SK-N-SH treated with all-trans-retinoic acid at 6 μM for 48 hours (cell line): ENCODE measurements around the gene SPAG4.

Experiments
- ATAC-seq: fragments of 200-7000 bp; cut with Tn5 transposase; 3 replicates; pipeline ENCODE4 v1.9.1; 2020; ENCODE audit warnings: mild to moderate bottlenecking, moderate library complexity
- ARNTL ChIP-seq: fragments of 450-650 bp; formaldehyde crosslinking; IDR thresholded peaks from 2 replicates; pipeline ENCODE4 v1.5.0; 2020; ENCODE audit warnings: low read depth, mild to moderate bottlenecking, moderate library complexity, borderline replicate concordance
- CSDC2 ChIP-seq: fragments of 250-450 bp; sonication (Bioruptor Pico); IDR thresholded peaks from 2 replicates; pipeline ENCODE4 v1.5.0; 2020; ENCODE audit warnings: mild to moderate bottlenecking, moderate library complexity
- ESRRG ChIP-seq: fragments of 250-450 bp; sonication (Bioruptor Pico); IDR thresholded peaks from 2 replicates; pipeline ENCODE4 v1.6.1; 2021; ENCODE audit warnings: mild to moderate bottlenecking
- GLIS3 ChIP-seq: fragments of 250-450 bp; sonication (Bioruptor Pico); IDR thresholded peaks from 2 replicates; pipeline ENCODE4 v1.5.0; 2020; ENCODE audit warnings: mild to moderate bottlenecking, moderate library complexity
- ISL1 ChIP-seq: fragments of 250-450 bp; sonication (Bioruptor Pico); IDR thresholded peaks from 2 replicates; pipeline ENCODE4 v2.1.2; 2022; ENCODE audit warnings: mild to moderate bottlenecking, moderate library complexity
- OSR1 ChIP-seq: fragments of 250-450 bp; sonication (Bioruptor Pico); IDR thresholded peaks from 2 replicates; pipeline ENCODE4 v1.8.0; 2022; ENCODE audit warnings: moderate library complexity, mild to moderate bottlenecking, inconsistent platforms
- POU6F1 ChIP-seq: fragments of 250-450 bp; sonication (Bioruptor Pico); IDR thresholded peaks from 2 replicates; pipeline ENCODE4 v1.8.0; 2021; ENCODE audit warnings: low read depth, mild to moderate bottlenecking, moderate library complexity, borderline replicate concordance
- PPARA ChIP-seq: fragments of 250-450 bp; sonication (Bioruptor Pico); IDR thresholded peaks from 2 replicates; pipeline ENCODE4 v1.5.0; 2020; ENCODE audit warnings: mild to moderate bottlenecking, borderline replicate concordance
- RARB ChIP-seq: fragments of 250-450 bp; sonication (Bioruptor Pico); IDR thresholded peaks from 2 replicates; pipeline ENCODE4 v1.8.0; 2021; ENCODE audit warnings: mild to moderate bottlenecking, moderate library complexity
- SNAI2 ChIP-seq: fragments of 250-450 bp; sonication (Bioruptor Pico); IDR thresholded peaks from 2 replicates; pipeline ENCODE4 v1.5.0; 2020; ENCODE audit warnings: mild to moderate bottlenecking, moderate library complexity
- TCF4 ChIP-seq: fragments of 250-450 bp; sonication (Bioruptor Pico); IDR thresholded peaks from 2 replicates; pipeline ENCODE4 v1.8.0; 2021; ENCODE audit warnings: mild to moderate bottlenecking, moderate library complexity, borderline replicate concordance
- TOX ChIP-seq: fragments of 250-450 bp; sonication (Bioruptor Pico); IDR thresholded peaks from 2 replicates; pipeline ENCODE4 v1.8.0; 2021; ENCODE audit warnings: mild to moderate bottlenecking, moderate library complexity, borderline replicate concordance
- ZC3H10 ChIP-seq: fragments of 250-450 bp; sonication (Bioruptor Pico); IDR thresholded peaks from 2 replicates; pipeline ENCODE4 v1.5.1; 2021; ENCODE audit warnings: mild to moderate bottlenecking, moderate library complexity
- ZFP3 ChIP-seq: fragments of 250-450 bp; sonication (Bioruptor Pico); IDR thresholded peaks from 2 replicates; pipeline ENCODE4 v1.5.0; 2020; ENCODE audit warnings: mild to moderate bottlenecking, moderate library complexity
- ZFP30 ChIP-seq: fragments of 450-650 bp; formaldehyde crosslinking; IDR thresholded peaks from 2 replicates; pipeline ENCODE4 v1.5.0; 2022; ENCODE audit warnings: mild to moderate bottlenecking, moderate library complexity
- ZNF565 ChIP-seq: fragments of 450-650 bp; formaldehyde crosslinking; conservative IDR thresholded peaks from 2 replicates; pipeline ENCODE4 v1.5.0; 2020; ENCODE audit warnings: low read depth, mild to moderate bottlenecking, moderate library complexity
- ZNF70 ChIP-seq: fragments of 450-650 bp; formaldehyde crosslinking; IDR thresholded peaks from 2 replicates; pipeline ENCODE4 v1.5.0; 2020; ENCODE audit warnings: mild to moderate bottlenecking, moderate library complexity
- ZNF8 ChIP-seq: fragments of 450-650 bp; formaldehyde crosslinking; IDR thresholded peaks from 2 replicates; pipeline ENCODE4 v1.5.0; 2020; ENCODE audit warnings: mild to moderate bottlenecking, moderate library complexity
- TF ChIP-seq, protein P1 (sequence below): fragments of 250-450 bp; sonication (Bioruptor Pico); IDR thresholded peaks from 2 replicates; pipeline ENCODE4 v1.8.0; 2020; ENCODE audit warnings: mild to moderate bottlenecking, moderate library complexity, borderline replicate concordance
- TF ChIP-seq, protein P2 (sequence below): fragments of 250-450 bp; sonication (Bioruptor Pico); IDR thresholded peaks from 2 replicates; pipeline ENCODE4 v1.5.1; 2020; ENCODE audit warnings: low read depth, mild to moderate bottlenecking, moderate library complexity
- TF ChIP-seq, protein P3 (sequence below): fragments of 250-450 bp; sonication (Bioruptor Pico); IDR thresholded peaks from 2 replicates; pipeline ENCODE4 v1.5.1; 2021; ENCODE audit warnings: mild to moderate bottlenecking, moderate library complexity

SPAG4 gene

DNA sequence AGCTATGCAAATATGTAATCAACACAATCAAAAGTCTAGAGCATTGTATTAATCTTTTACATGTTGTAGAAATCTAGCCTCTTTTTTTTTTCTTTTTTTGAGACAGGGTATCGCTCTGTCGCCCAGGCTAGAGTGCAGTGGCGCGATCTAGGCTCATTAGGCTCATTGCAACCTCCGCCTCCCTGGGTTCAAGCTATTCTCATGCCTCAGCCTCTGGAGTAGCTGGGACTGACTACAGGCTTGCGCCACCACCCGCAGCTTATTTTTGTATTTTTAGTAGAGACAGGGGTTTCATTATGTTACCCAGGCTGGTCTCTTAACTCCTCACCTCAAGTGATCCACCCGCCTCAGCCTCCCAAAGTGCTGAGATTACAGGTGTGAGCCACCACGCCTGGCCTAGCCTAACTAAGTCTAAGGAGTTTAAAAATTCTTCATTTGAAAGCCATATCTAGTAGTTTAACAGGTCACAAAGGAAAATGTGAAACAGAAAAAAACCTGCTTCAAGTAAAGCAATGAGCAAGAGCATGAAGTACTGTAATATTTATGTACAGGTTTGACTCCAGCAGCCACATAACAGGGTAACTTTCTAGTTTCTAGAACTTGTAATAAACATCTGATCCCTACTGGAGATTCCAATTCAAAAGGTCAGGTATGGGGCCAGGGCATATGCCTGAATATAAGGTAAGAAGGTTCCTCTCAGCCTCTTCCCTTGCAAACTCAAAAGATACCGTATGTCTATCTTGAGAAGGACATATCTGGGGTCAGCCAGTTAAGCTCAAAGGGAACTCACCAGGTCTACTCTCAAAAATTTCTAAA is 44.7 kb downstream of the SPAG4 start:
- no peak for ATAC-seq
- no peak for TF ChIP-seq TCF4 (CRISPR knock-in tag)
- TF ChIP-seq GLIS3 (CRISPR knock-in tag) = no peak
- TF ChIP-seq, protein P1, sequence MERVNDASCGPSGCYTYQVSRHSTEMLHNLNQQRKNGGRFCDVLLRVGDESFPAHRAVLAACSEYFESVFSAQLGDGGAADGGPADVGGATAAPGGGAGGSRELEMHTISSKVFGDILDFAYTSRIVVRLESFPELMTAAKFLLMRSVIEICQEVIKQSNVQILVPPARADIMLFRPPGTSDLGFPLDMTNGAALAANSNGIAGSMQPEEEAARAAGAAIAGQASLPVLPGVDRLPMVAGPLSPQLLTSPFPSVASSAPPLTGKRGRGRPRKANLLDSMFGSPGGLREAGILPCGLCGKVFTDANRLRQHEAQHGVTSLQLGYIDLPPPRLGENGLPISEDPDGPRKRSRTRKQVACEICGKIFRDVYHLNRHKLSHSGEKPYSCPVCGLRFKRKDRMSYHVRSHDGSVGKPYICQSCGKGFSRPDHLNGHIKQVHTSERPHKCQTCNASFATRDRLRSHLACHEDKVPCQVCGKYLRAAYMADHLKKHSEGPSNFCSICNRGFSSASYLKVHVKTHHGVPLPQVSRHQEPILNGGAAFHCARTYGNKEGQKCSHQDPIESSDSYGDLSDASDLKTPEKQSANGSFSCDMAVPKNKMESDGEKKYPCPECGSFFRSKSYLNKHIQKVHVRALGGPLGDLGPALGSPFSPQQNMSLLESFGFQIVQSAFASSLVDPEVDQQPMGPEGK (CRISPR knock-in tag) = no peak
- no peak for TF ChIP-seq ZFP3
- TF ChIP-seq ZNF8 = no peak
- TF ChIP-seq, protein P2, sequence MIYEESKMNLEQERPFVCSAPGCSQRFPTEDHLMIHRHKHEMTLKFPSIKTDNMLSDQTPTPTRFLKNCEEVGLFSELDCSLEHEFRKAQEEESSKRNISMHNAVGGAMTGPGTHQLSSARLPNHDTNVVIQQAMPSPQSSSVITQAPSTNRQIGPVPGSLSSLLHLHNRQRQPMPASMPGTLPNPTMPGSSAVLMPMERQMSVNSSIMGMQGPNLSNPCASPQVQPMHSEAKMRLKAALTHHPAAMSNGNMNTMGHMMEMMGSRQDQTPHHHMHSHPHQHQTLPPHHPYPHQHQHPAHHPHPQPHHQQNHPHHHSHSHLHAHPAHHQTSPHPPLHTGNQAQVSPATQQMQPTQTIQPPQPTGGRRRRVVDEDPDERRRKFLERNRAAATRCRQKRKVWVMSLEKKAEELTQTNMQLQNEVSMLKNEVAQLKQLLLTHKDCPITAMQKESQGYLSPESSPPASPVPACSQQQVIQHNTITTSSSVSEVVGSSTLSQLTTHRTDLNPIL (CRISPR knock-in tag) = no peak
- TF ChIP-seq ZC3H10 = no peak
- TF ChIP-seq, protein P3, sequence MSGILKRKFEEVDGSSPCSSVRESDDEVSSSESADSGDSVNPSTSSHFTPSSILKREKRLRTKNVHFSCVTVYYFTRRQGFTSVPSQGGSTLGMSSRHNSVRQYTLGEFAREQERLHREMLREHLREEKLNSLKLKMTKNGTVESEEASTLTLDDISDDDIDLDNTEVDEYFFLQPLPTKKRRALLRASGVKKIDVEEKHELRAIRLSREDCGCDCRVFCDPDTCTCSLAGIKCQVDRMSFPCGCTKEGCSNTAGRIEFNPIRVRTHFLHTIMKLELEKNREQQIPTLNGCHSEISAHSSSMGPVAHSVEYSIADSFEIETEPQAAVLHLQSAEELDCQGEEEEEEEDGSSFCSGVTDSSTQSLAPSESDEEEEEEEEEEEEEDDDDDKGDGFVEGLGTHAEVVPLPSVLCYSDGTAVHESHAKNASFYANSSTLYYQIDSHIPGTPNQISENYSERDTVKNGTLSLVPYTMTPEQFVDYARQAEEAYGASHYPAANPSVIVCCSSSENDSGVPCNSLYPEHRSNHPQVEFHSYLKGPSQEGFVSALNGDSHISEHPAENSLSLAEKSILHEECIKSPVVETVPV = no peak
- TF ChIP-seq CSDC2 (CRISPR knock-in tag) = no peak
- TF ChIP-seq POU6F1 (CRISPR knock-in tag) = no peak
- TF ChIP-seq TOX = no peak
- TF ChIP-seq ESRRG (CRISPR knock-in tag) = no peak
- no peak for TF ChIP-seq ISL1 (CRISPR knock-in tag)
- TF ChIP-seq PPARA (CRISPR knock-in tag) = no peak
- TF ChIP-seq SNAI2 (CRISPR knock-in tag) = no peak
- TF ChIP-seq RARB (CRISPR knock-in tag) = no peak
- TF ChIP-seq ZNF565 (CRISPR knock-in tag) = no peak
- no peak for TF ChIP-seq OSR1
- TF ChIP-seq ZNF70 (CRISPR knock-in tag) = no peak
- TF ChIP-seq ARNTL (CRISPR knock-in tag) = no peak

- no peak for TF ChIP-seq GLIS3 (CRISPR knock-in tag)
- TF ChIP-seq, protein P3 = no peak
- no peak for TF ChIP-seq ZNF8
- TF ChIP-seq PPARA (CRISPR knock-in tag) = no peak
- TF ChIP-seq, protein P1 (CRISPR knock-in tag) = no peak
- TF ChIP-seq TCF4 (CRISPR knock-in tag) = no peak
- no peak for TF ChIP-seq ZFP30 (CRISPR knock-in tag)
- TF ChIP-seq RARB (CRISPR knock-in tag) = no peak
- no peak for TF ChIP-seq ZNF565 (CRISPR knock-in tag)
- no peak for TF ChIP-seq OSR1
- no peak for ATAC-seq
Measured at GRCh38 chr20:35661053-35661452, 45.4 kb downstream of the SPAG4 start.
